Uterus (tissue), 4 donors: Measurements from ENCODE around the gene MARCO. TPM values are rescaled to one million over a fixed set of nuclear protein-coding genes. Genes with fewer than 3 reads are reported as not detected.

Source experiments
- DNase-seq, 2 donors: peaks; one replicate each; pipeline ENCODE4 v3.0.0-alpha.2; 2019 to 2020
- H3K27ac ChIP-seq, 2 donors: fragments of 200-600 bp; sonication (generic); 1 replicate in 1 of 2; 2 replicates in 1 of 2; pipeline ENCODE4 v1.5.1; 2016 to 2018
- H3K27me3 ChIP-seq, 2 donors: fragments of 200-600 bp; sonication (generic); one replicate each; pipeline ENCODE4 v1.5.1; 2018 to 2019; ENCODE audit warnings: control low read depth in 1 of 2
- H3K36me3 ChIP-seq, 2 donors: fragments of 200-600 bp; sonication (generic); one replicate each; pipeline ENCODE4 v1.5.1; 2019; ENCODE audit warnings: control low read depth in 1 of 2
- H3K4me1 ChIP-seq, 2 donors: fragments of 200-600 bp; sonication (generic); one replicate each; pipeline ENCODE4 v1.5.1; 2018 to 2019; ENCODE audit warnings: control low read depth in 1 of 2
- H3K4me3 ChIP-seq, 2 donors: fragments of 200-600 bp; sonication (generic); 1 replicate in 1 of 2; 2 replicates in 1 of 2; pipeline ENCODE4 v1.5.1; 2018 to 2019; ENCODE audit warnings: mild to moderate bottlenecking in 1 of 2
- H3K9me3 ChIP-seq, 2 donors: fragments of 200-600 bp; sonication (generic); one replicate each; pipeline ENCODE4 v1.5.1; 2019; ENCODE audit warnings: control low read depth in 1 of 2
- CTCF ChIP-seq, 4 experiments: fragments of 200-600 bp in 2 of 4; fragments of 450-650 bp in 2 of 4; sonication (generic) in 2 of 4; IDR thresholded peaks; one replicate each; pipeline ENCODE4 v1.5.1; 2016 to 2019; ENCODE audit warnings: antibody characterized with exemption in 4 of 4, mild to moderate bottlenecking in 2 of 4, moderate library complexity in 1 of 4
- POLR2A ChIP-seq, 2 donors: fragments of 450-650 bp; IDR thresholded peaks; one replicate each; pipeline ENCODE4 v1.6.1; 2016; ENCODE audit warnings: antibody characterized with exemption in 2 of 2, mild to moderate bottlenecking in 1 of 2, moderate library complexity in 1 of 2
- intact Hi-C: fragments of 100-400 bp; cut with DNase I; formaldehyde crosslinking; loops from one replicate; pipeline ENCODE4 v1.15.1; 2023; ENCODE audit warnings: low total_unique reads
- total RNA-seq, 4 donors: library from RNA; depleted of rRNA in 3 of 4; stranded (reverse); fragments of >200 nt in 3 of 4; gene quantifications; one replicate each; pipeline versions ENCODE4 v1.1.0 to v1.2.4, GENCODE V29; 2014 to 2023
- donor health status: DM: yes; HTN: yes; CAD: no.

Gene MARCO
- total RNA-seq, 4 donors from 2014 or later = 2.1 to 2.3 TPM; not detected in 2

- intact Hi-C loops = no loop called here
- no peak for DNase-seq
- Histone ChIP-seq H3K9me3 (no peaks in the 10 kb centered on the region), H3K27ac (no peak overlapping the region), H3K36me3 (no peaks in the 10 kb centered on the region), H3K27me3 (no peaks in the 10 kb centered on the region), H3K4me1 (no peaks in the 10 kb centered on the region), H3K4me3 (no peak overlapping the region)
- TF ChIP-seq CTCF (IDR thresholded peaks at IDR 0.05) (no peak), POLR2A (IDR thresholded peaks at IDR 0.05) (no peak)
Measured at GRCh38 chr2:118968961-118969733, 27.2 kb downstream of the MARCO start.

- Histone ChIP-seq H3K27me3 (no peaks in the 10 kb centered on the region), H3K9me3 (no peaks in the 10 kb centered on the region), H3K27ac (no peak overlapping the region), H3K4me3 (no peak overlapping the region), H3K4me1 (no peaks in the 10 kb centered on the region), H3K36me3 (no peaks in the 10 kb centered on the region)
- intact Hi-C loops = no loop called here
- TF ChIP-seq POLR2A (IDR thresholded peaks at IDR 0.05) (no peak), CTCF (IDR thresholded peaks at IDR 0.05) (no peak)
- DNase-seq = no peak
Measured at GRCh38 chr2:118969734-118970395, 27.9 kb downstream of the MARCO start.

GRCh38 chr2:118970396-118971135 is 28.6 kb downstream of the MARCO start:
- H3K27ac ChIP-seq = no peak overlapping the region
- intact Hi-C loops = no loop called here
- TF ChIP-seq CTCF (IDR thresholded peaks at IDR 0.05) (no peak), POLR2A (IDR thresholded peaks at IDR 0.05) (no peak)
- no peak overlapping the region for H3K4me3 ChIP-seq
- DNase-seq = no peak
- H3K4me1 ChIP-seq = no peaks in the 10 kb centered on the region
- no peaks in the 10 kb centered on the region for H3K36me3 ChIP-seq
- H3K27me3 ChIP-seq = no peaks in the 10 kb centered on the region
- H3K9me3 ChIP-seq = no peaks in the 10 kb centered on the region

- Histone ChIP-seq H3K36me3 (no peaks in the 10 kb centered on the region), H3K27me3 (no peaks in the 10 kb centered on the region), H3K4me3 (no peak overlapping the region), H3K4me1 (no peaks in the 10 kb centered on the region), H3K9me3 (no peaks in the 10 kb centered on the region), H3K27ac (no peak overlapping the region)
- intact Hi-C loops = no loop called here
- no peak for TF ChIP-seq POLR2A (IDR thresholded peaks at IDR 0.05)
- TF ChIP-seq CTCF (IDR thresholded peaks at IDR 0.05) = no peak
- no peak for DNase-seq
Measured at GRCh38 chr2:118971245-118972122, 29.5 kb downstream of the MARCO start.
